H1 (cell line): ENCODE data around the gene HLTF. TPM values are rescaled to one million over a fixed set of nuclear protein-coding genes. Genes with fewer than 3 reads are reported as not detected.

Source experiments
- CTCF ChIA-PET: fragments of 300-600 bp; sonication (Branson Sonifier 250); formaldehyde crosslinking; loops from one replicate; lab custom pipeline; 2021; ENCODE audit not compliant: partially characterized antibody; lab: Charles Lee
- POLR2A ChIA-PET: fragments of 300-600 bp; sonication (Branson Sonifier 250); formaldehyde crosslinking; loops from one replicate; lab custom pipeline; 2021; ENCODE audit warnings: inconsistent platforms; ENCODE audit not compliant: partially characterized antibody; lab: Charles Lee
- DNase-seq, 2 experiments: peaks; one replicate each; pipeline versions ENCODE4 v3.0.0 to v3.0.0-alpha.2; 2010 to 2022; ENCODE audit warnings: low spot score in 2 of 2, low read depth in 1 of 2, mixed read lengths in 1 of 2
- FAIRE-seq: peaks from 2 replicates; lab custom pipeline; 2011; peaks lifted over from hg19 to GRCh38; lab: Jason Lieb, UNC
- H2AFZ ChIP-seq: 2 replicates; pipeline ENCODE4 v1.8.1; 2012; ENCODE audit warnings: low read length, inconsistent platforms
- H2AK5ac ChIP-seq: 2 replicates; pipeline ENCODE4 v1.6.1; 2013; ENCODE audit warnings: low read depth, low read length
- H2BK120ac ChIP-seq: replicated peaks from 2 replicates; pipeline ENCODE3; 2013; ENCODE audit warnings: low read depth, low read length, inconsistent platforms
- H2BK12ac ChIP-seq: 2 replicates; pipeline ENCODE4 v1.6.1; 2013; ENCODE audit warnings: low read depth, low read length
- H2BK15ac ChIP-seq: 2 replicates; pipeline ENCODE4 v1.6.1; 2013; ENCODE audit warnings: low read length
- H2BK20ac ChIP-seq: 2 replicates; pipeline ENCODE4 v1.6.1; 2013; ENCODE audit warnings: low read length
- H2BK5ac ChIP-seq: 2 replicates; pipeline ENCODE4 v1.6.1; 2013; ENCODE audit warnings: low read depth, low read length
- H3K14ac ChIP-seq: 2 replicates; pipeline ENCODE4 v1.6.1; 2013; ENCODE audit warnings: inconsistent platforms; ENCODE audit not compliant: insufficient read length
- H3K18ac ChIP-seq: 2 replicates; pipeline ENCODE4 v1.6.1; 2013; ENCODE audit warnings: low read length; ENCODE audit errors: extremely low read depth
- H3K23ac ChIP-seq: 2 replicates; pipeline ENCODE4 v1.6.1; 2013; ENCODE audit warnings: inconsistent platforms; ENCODE audit not compliant: insufficient read length
- H3K23me2 ChIP-seq: 2 replicates; pipeline ENCODE4 v1.6.1; 2013; ENCODE audit warnings: low read depth, low read length
- H3K27ac ChIP-seq: 2 replicates; pipeline ENCODE4 v1.6.1; 2011; ENCODE audit warnings: low read depth, low read length, inconsistent platforms
- H3K27me3 ChIP-seq, 4 experiments: replicated peaks in 1 of 4; 1 replicate in 1 of 4; 2 replicates in 3 of 4; pipeline versions ENCODE4 v1.6.1 to v1.8.1; 2011 to 2013; ENCODE audit warnings: low read length in 3 of 4, mild to moderate bottlenecking in 3 of 4, inconsistent platforms in 2 of 4, mixed read lengths in 2 of 4, moderate library complexity in 1 of 4; ENCODE audit not compliant: control insufficient read depth in 3 of 4, insufficient read depth in 3 of 4; ENCODE audit errors: extremely low read depth in 1 of 4
- H3K36me3 ChIP-seq, 4 experiments: 2 replicates each; pipeline versions ENCODE4 v1.6.1 to v1.8.1; 2011 to 2013; ENCODE audit warnings: mild to moderate bottlenecking in 4 of 4, low read length in 3 of 4, moderate library complexity in 2 of 4, control low read depth in 1 of 4, inconsistent platforms in 1 of 4; ENCODE audit not compliant: insufficient read depth in 4 of 4, control insufficient read depth in 2 of 4
- H3K4ac ChIP-seq: replicated peaks from 2 replicates; pipeline ENCODE3; 2013; ENCODE audit warnings: low read length, low read depth, mixed read lengths, inconsistent platforms; ENCODE audit not compliant: insufficient read length
- H3K4me1 ChIP-seq, 4 experiments: replicated peaks in 1 of 4; 1 replicate in 1 of 4; 2 replicates in 3 of 4; pipeline versions ENCODE4 v1.6.1 to v1.8.1; 2011 to 2013; ENCODE audit warnings: low read length in 3 of 4, inconsistent platforms in 2 of 4, mixed read lengths in 1 of 4; ENCODE audit not compliant: insufficient read depth in 4 of 4, control insufficient read depth in 3 of 4
- H3K4me2 ChIP-seq, 2 experiments: 2 replicates each; pipeline versions ENCODE4 v1.6.1 to v1.8.1; 2011 to 2013; ENCODE audit warnings: low read depth in 2 of 2, low read length in 2 of 2, control low read depth in 1 of 2, inconsistent platforms in 1 of 2, mild to moderate bottlenecking in 1 of 2; ENCODE audit not compliant: insufficient read depth in 1 of 2
- H3K4me3 ChIP-seq, 4 experiments: fragments of 200-600, 300-600 bp in 1 of 4; sonication (generic), shearing (Covaris generic), sonication (Bioruptor Twin) in 1 of 4; 2 replicates each; pipeline versions ENCODE4 v1.5.1 to v1.8.1; 2011 to 2016; ENCODE audit warnings: low read length in 4 of 4, low read depth in 3 of 4, control low read depth in 2 of 4, inconsistent platforms in 2 of 4, mild to moderate bottlenecking in 2 of 4, mixed read lengths in 1 of 4, moderate library complexity in 1 of 4; ENCODE audit not compliant: insufficient read depth in 2 of 4; ENCODE audit errors: extremely low read depth in 1 of 4
- H3K56ac ChIP-seq: replicated peaks from 2 replicates; pipeline ENCODE3; 2013; ENCODE audit warnings: low read depth, mild to moderate bottlenecking, mixed read lengths, low read length, inconsistent platforms; ENCODE audit not compliant: insufficient read length
- H3K79me1 ChIP-seq: 2 replicates; pipeline ENCODE4 v1.6.1; 2013; ENCODE audit warnings: low read depth, low read length, control low read depth
- H3K79me2 ChIP-seq, 2 experiments: 2 replicates each; pipeline versions ENCODE4 v1.6.1 to v1.8.1; 2012 to 2013; ENCODE audit warnings: low read length in 2 of 2, mild to moderate bottlenecking in 2 of 2, inconsistent platforms in 1 of 2; ENCODE audit not compliant: insufficient read depth in 2 of 2, control insufficient read depth in 1 of 2
- H3K9ac ChIP-seq, 4 experiments: replicated peaks in 1 of 4; 1 replicate in 1 of 4; 2 replicates in 3 of 4; pipeline versions ENCODE4 v1.6.1 to v1.8.1; 2011 to 2013; ENCODE audit warnings: low read depth in 3 of 4, low read length in 3 of 4, control low read depth in 2 of 4, mild to moderate bottlenecking in 2 of 4, moderate library complexity in 2 of 4, inconsistent platforms in 1 of 4; ENCODE audit errors: extremely low read depth in 1 of 4
- H3K9me3 ChIP-seq, 2 experiments: 2 replicates each; pipeline versions ENCODE4 v1.6.1 to v1.8.1; 2012 to 2013; ENCODE audit warnings: mild to moderate bottlenecking in 2 of 2, moderate library complexity in 2 of 2, control low read depth in 1 of 2, inconsistent platforms in 1 of 2, low read depth in 1 of 2, low read length in 1 of 2, mixed read lengths in 1 of 2; ENCODE audit not compliant: insufficient read depth in 2 of 2
- H4K20me1 ChIP-seq, 2 experiments: replicated peaks in 1 of 2; 2 replicates each; pipeline versions ENCODE3 to v1.8.1; 2011 to 2013; ENCODE audit warnings: inconsistent platforms in 2 of 2, low read length in 2 of 2, mild to moderate bottlenecking in 1 of 2; ENCODE audit not compliant: insufficient read depth in 2 of 2, control insufficient read depth in 1 of 2
- H4K5ac ChIP-seq: 2 replicates; pipeline ENCODE4 v1.6.1; 2013; ENCODE audit warnings: low read length, low read depth, mixed read lengths, inconsistent platforms; ENCODE audit not compliant: insufficient read length
- H4K8ac ChIP-seq: 2 replicates; pipeline ENCODE4 v1.8.0; 2013; ENCODE audit warnings: mild to moderate bottlenecking, moderate library complexity, low read length, inconsistent platforms; ENCODE audit not compliant: insufficient read depth; ENCODE audit errors: extremely low read depth
- H4K91ac ChIP-seq: replicated peaks from 2 replicates; pipeline ENCODE3; 2013; ENCODE audit warnings: low read length, mixed read lengths, inconsistent platforms; ENCODE audit not compliant: insufficient read length
- CEBPB ChIP-seq: IDR thresholded peaks from 2 replicates; pipeline ENCODE4 v1.6.1; 2012; ENCODE audit warnings: low read depth, low read length
- KDM1A ChIP-seq: fragments of 200-600, 300-600 bp; sonication (generic); IDR thresholded peaks from 2 replicates; pipeline ENCODE4 v1.7.1; 2016; ENCODE audit warnings: mild to moderate bottlenecking, low read length, borderline replicate concordance
- NRF1 ChIP-seq: IDR thresholded peaks from 2 replicates; pipeline ENCODE4 v1.6.1; 2011; ENCODE audit warnings: mild to moderate bottlenecking, low read depth, low read length, improper control_type of control experiment
- RFX5 ChIP-seq: IDR thresholded peaks from 2 replicates; pipeline ENCODE4 v1.6.1; 2011; ENCODE audit warnings: low read depth, low read length, improper control_type of control experiment, borderline replicate concordance
- WGBS, 2 experiments: shearing (Covaris generic) in 1 of 2; methylation state at CpG; one replicate each; pipeline versions ENCODE4 v1.1.6 to v1.1.7; 2013 to 2015; ENCODE audit warnings: low lambda C conversion rate in 2 of 2, mixed read lengths in 2 of 2, inconsistent platforms in 1 of 2, low coverage in 1 of 2, missing lambda C conversion rate in 1 of 2; ENCODE audit not compliant: insufficient replicate concordance in 2 of 2, insufficient coverage in 1 of 2, insufficient read length in 1 of 2; ENCODE audit errors: extremely low coverage in 1 of 2, missing lambda C conversion rate in 1 of 2; 5-methylcytosine and 5-hydroxymethylcytosine counted together
- polyA plus RNA-seq, 7 experiments: library from polyadenylated mRNA; depleted of rRNA in 3 of 7; stranded (reverse) in 5 of 7; unstranded in 2 of 7; fragments of >200 nt in 5 of 7; fragments of 200-250 nt in 2 of 7; gene quantifications; 1 replicate in 5 of 7; 2 replicates in 1 of 7; 4 replicates in 1 of 7; pipeline versions ENCODE4 v1.2.1 to v1.2.3, GENCODE V29; 2011 to 2013; ENCODE audit warnings: missing spikeins in 2 of 7, mixed read lengths in 2 of 7
- total RNA-seq: library from RNA; stranded (reverse); fragmentation: NEBNext Ultra II Directional; extraction: Animal tissue kit (Norgen Biotek cat#: 25700); gene quantifications from 2 replicates; pipeline ENCODE4 v1.2.1, GENCODE V29; 2021

HLTF gene
- total and polyA plus RNA-seq, 2 of the 8 experiments (the other 6 are each of a cell fraction or from before 2014, with no cell fraction given) = 18.1 to 60.3 TPM

GRCh38 chr3:149080011-149080698, 6.2 kb downstream of the HLTF start:
- TF ChIP-seq RFX5 (no peak), NRF1 (no peak), KDM1A (no peak), CEBPB (no peak)
- TF ChIP-seq, all 59 proteins: peak for 0
- POLR2A ChIA-PET = no interaction called here
- Histone ChIP-seq H4K5ac (no peak overlapping the region), H3K14ac (no peak overlapping the region), H4K91ac (no peak overlapping the region), H3K27ac (no peak overlapping the region), H2BK5ac (no peak overlapping the region), H3K56ac (no peak overlapping the region), H2BK20ac (no peak overlapping the region), H3K27me3 (no peaks in the 10 kb centered on the region), H2BK120ac (no peak overlapping the region), H4K20me1 (peaks cover 2 to 4% of the 10 kb centered on the region in 2 experiments), H3K4me2 (no peak overlapping the region), H3K4me3 (no peak overlapping the region), H3K4ac (no peak overlapping the region), H3K9ac (no peak overlapping the region), H3K36me3 (peaks cover 0 to 35% (median 4%) of the 10 kb centered on the region in 4 experiments; a peak in 5 of 8 replicates), H3K79me2 (peaks cover 0 to 69% of the 10 kb centered on the region in 2 experiments), H4K8ac (no peak overlapping the region), H3K9me3 (no peaks in the 10 kb centered on the region), H3K79me1 (no peaks in the 10 kb centered on the region; the same call in 1 of the 2 replicates), H2AFZ (no peak overlapping the region), H3K18ac (no peak overlapping the region), H2AK5ac (no peak overlapping the region), H2BK12ac (no peak overlapping the region), H3K23me2 (no peaks in the 10 kb centered on the region), H3K23ac (no peak overlapping the region), H3K4me1 (no peaks in the 10 kb centered on the region; a peak in 1 of 7 replicates), H2BK15ac (no peak overlapping the region)
- DNase-seq (no peak), FAIRE-seq (no peak)
- 94% methylated on average over 3 of the region's 3 CpGs; no CpG with 5 or more reads in 1 of the 2 experiments for WGBS, 2 experiments
- CTCF ChIA-PET = interaction anchor here (1.4 to 1.7 kb wide), 2 partner anchors 40 to 125 kb away, joined by 4 read pairs; no protein-coding TSS in a partner anchor
